RPMI8226 (cell line): ENCODE data around the gene SLC9B2.

Experiments used
- DNase-seq: peaks from one replicate; pipeline ENCODE4 v3.0.0-alpha.2; 2015

The SLC9B2 gene, protein sequence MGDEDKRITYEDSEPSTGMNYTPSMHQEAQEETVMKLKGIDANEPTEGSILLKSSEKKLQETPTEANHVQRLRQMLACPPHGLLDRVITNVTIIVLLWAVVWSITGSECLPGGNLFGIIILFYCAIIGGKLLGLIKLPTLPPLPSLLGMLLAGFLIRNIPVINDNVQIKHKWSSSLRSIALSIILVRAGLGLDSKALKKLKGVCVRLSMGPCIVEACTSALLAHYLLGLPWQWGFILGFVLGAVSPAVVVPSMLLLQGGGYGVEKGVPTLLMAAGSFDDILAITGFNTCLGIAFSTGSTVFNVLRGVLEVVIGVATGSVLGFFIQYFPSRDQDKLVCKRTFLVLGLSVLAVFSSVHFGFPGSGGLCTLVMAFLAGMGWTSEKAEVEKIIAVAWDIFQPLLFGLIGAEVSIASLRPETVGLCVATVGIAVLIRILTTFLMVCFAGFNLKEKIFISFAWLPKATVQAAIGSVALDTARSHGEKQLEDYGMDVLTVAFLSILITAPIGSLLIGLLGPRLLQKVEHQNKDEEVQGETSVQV

GRCh38 chr4:103076747-103077347 lies at the start of gene SLC9B2:
SLC9B2 (minus strand) TSS chr4:103076761; CDS start chr4:103067550, 9,211 bp downstream.
- peak; percentile 50 for DNase-seq

- no peak for DNase-seq
Observed at GRCh38 chr4:103126126-103126525, 49.6 kb upstream of the SLC9B2 start.

GRCh38 chr4:103123114-103123513 lies 46.6 kb upstream of the SLC9B2 start:
- DNase-seq = no peak

DNA sequence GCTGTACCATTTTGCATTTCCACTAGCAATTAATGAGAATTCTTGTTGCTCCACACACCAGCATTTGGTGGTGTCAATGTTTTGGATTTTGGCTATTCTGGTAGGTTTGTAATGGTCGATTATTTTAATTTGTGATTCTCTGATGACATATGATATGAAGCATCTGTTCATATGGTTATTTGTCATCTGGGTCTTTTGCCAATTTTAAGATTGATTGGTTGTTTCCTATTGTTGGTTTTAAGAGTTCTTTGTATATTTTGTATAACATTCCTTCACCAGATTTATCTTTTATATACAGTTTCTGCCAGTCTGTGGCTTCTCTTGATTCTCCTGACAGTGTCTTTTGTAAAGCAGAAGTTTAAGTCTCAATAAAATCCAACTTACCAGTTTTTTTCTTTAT lies 41.6 kb upstream of the SLC9B2 start:
- DNase-seq = no peak

- DNase-seq = no peak
Observed at GRCh38 chr4:103111598-103111997, 35.0 kb upstream of the SLC9B2 start.

- no peak for DNase-seq
Observed at GRCh38 chr4:103108542-103108941, 32.0 kb upstream of the SLC9B2 start.

GRCh38 chr4:103105558-103106356 lies 29.2 kb upstream of the SLC9B2 start:
- DNase-seq = no peak

DNA sequence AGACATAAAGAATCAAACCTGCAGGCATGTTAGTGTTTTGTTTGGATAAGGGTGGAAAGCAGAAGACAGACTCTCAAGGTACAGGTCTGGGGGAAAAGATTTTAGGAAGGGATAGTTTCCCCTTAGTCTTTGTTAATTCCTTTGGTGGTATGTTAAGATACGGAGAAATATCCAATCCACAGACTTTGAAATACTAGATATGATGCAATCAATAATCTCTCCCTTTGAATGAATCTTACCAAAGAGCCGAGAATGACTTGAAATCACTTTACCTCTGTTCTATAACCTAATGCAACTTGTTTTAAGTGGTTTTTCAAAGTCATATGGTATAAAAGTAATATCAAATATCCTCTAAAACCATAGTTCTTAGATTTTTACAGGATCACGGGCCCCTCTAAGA lies 28.3 kb upstream of the SLC9B2 start:
- DNase-seq = no peak

DNA sequence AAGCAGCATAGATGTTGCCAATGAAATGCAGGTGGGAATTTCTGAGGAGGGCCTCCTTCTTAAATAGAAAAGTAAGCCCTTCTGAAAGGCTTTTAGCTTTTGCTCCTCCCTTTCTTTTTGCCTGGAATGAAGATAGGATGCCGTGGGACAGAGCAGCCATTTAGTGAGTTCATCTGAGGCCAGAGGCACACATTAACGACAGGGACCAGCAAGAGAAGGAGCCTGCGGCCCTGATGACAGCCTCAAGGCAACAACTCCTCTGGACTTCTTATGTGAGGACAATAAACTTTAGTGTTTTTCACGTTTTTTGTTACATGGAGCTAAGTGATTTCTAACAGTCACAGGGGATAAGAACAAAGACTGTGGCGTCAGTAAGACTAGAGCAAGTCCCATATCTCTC lies 24.1 kb upstream of the SLC9B2 start:
- DNase-seq = no peak

DNA sequence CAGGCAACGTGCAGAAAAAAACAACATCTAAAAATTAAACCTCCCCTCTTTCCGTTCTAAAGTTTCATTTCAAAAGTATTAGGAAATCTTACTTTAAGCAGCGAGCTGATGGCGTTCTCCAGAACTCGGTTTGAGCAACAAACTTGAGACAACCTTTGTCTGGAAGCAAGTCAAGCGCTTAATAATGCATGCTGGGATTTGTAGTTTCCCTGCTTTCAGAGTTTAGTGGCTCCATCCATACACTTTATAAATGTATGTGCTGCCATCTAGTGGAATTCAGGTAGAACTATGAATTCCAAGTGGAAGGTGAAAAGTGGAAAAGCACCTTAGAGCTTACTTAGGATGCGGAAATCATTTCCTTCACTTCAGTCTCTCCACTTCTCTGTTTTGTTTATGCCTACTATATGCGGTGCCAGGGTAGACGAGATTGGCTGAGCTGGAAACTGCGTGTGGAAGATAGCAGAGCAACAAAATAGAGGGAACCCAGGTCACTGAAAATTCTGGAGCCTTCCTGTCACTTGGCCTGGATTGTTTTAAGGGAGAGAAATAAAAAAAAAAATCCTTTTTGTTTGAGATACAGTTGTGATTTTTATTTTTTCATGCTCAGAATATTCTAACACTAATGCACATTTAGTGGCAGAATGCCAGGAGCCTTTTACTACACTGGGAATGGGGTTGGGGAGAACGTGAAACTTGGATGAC lies 23.3 kb upstream of the SLC9B2 start, which contains the start of gene BDH2:
BDH2 (minus strand) TSS at position 144 of the 702 bp plus-strand sequence. CDS start 3,580 bp downstream, outside the sequence.
- peak; percentile 78 for DNase-seq

GRCh38 chr4:103098756-103099440 lies 22.3 kb upstream of the SLC9B2 start:
- no peak for DNase-seq

- no peak for DNase-seq
Observed at GRCh38 chr4:103098341-103098740, 21.8 kb upstream of the SLC9B2 start.

GRCh38 chr4:103097112-103097511 lies 20.6 kb upstream of the SLC9B2 start:
- no peak for DNase-seq

- no peak for DNase-seq
Observed at GRCh38 chr4:103095080-103095479, 18.5 kb upstream of the SLC9B2 start.

DNA sequence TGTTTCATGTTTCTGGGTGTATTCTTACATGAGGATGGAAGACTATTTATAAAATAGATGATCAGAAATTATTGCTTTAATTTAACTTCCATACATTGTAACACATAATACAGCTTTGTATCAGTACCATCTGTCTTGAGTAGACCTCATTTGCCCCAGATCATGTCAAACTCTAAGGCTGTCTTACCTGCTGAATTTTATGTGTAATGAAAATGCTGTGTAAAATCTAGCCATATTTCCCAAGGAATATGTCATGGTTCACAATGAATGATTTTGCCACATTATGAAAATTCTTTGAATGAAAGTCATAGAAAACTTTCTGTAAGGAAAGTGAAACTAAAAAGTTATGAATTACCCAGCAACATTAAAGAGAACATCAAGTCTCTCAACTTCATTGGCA lies 15.7 kb upstream of the SLC9B2 start:
- DNase-seq = no peak

DNA sequence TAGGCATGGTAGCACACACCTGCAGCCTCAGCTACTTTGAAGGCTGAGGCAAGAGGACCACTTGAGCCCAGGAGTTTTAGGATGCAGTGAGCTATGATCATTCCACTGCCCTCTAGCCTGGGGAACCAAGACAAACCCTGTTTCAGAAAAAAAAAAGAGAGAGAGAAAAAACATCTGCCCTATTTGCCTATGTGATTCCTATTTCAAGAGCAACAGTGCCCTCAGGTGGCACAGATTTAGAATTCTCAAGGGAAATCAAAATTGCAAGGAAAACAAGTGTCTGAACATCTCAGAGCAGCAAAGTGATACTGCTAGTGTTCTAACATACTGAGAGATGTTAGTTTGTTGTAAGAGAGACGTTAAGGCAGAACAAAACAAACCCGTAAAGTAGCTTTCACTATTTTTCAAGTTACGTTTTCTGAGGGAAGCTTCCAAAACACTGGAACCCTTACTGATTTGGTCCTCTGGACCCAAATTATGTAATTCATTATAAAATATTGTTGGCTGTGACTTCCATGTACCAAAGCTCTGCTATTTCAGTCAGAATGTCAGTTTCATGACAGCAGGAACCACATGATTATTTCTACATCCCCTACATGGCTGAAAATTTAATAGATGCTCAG lies 15.2 kb upstream of the SLC9B2 start:
- DNase-seq = peak; percentile 64

- no peak for DNase-seq
Observed at GRCh38 chr4:103089481-103089880, 12.9 kb upstream of the SLC9B2 start.

GRCh38 chr4:103086551-103086950 lies 10.0 kb upstream of the SLC9B2 start:
- no peak for DNase-seq

DNA sequence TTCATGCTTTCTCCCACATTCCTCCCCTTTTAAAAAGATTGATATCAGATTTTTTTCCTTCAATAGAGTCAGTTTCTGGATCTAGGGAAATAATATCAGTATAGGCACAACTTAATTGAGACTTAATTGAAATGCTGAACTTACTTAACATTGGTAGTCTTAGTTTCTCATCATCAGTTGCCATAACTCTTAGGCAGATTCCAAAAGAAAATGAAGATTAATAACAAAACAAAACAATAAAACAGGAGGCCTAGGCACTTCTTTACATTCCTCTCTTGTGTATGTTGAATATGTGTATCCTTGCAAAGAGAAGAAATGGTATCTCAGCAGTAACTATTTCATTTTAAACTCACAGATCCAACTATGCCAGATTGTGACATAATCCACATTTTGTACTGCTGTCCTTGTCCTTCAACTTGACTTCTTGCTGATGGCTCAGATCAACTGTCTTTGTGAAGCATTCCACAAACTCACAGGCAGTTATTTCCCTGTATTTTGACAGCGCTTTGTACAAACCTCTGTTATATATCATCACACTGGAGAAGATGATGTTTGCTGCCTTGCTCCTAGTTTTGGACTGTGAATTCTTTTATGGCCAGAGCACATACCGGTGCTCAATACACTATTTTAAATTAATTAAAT lies 9.1 kb upstream of the SLC9B2 start:
- DNase-seq = no peak

- DNase-seq = no peak
Observed at GRCh38 chr4:103079621-103080020, 3.1 kb upstream of the SLC9B2 start.
